Esophagus squamous epithelium (tissue), 4 donors: Measurements from ENCODE around the gene EIF2B2.

Source experiments
- CTCF ChIP-seq, 6 experiments: fragments of 450-650 bp in 4 of 6; fragments of 200-600 bp in 2 of 6; sonication (generic) in 2 of 6; IDR thresholded peaks; one replicate each; pipeline ENCODE4 v1.5.1; 2016 to 2019; ENCODE audit warnings: antibody characterized with exemption in 6 of 6, mild to moderate bottlenecking in 4 of 6, moderate library complexity in 4 of 6
- POLR2A ChIP-seq, 4 donors: fragments of 450-650 bp; IDR thresholded peaks; one replicate each; pipeline ENCODE4 v1.6.1; 2017; ENCODE audit warnings: antibody characterized with exemption in 4 of 4, mild to moderate bottlenecking in 4 of 4, moderate library complexity in 3 of 4

DNA sequence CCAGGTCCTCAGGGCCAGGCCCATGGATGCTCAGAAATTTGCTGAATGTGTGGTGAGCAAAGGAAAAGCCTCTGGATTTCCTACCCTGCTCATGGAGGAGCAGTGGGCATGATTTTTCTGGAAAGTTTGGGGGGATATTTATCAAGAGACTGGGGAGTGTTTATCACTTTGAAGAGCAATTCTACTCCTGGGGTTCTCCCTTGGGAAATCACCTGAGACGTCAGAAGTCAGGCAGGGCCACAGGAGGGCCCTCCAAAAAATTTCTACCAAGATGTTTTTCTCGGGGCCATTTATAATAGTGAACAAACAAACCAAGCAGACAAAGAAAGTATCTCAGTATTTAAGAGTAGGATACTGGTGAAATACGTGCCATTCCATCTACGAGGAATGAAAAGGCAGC lies 20.1 kb upstream of the EIF2B2 start:
- TF ChIP-seq POLR2A (IDR thresholded peaks at IDR 0.05) (no peak), CTCF (IDR thresholded peaks at IDR 0.05) (no peak)
